ENCODE results near the gene FLYWCH2. TPM values are rescaled to one million over a fixed set of nuclear protein-coding genes. Genes with fewer than 3 reads are reported as not detected.
A peak's percentile ranks its signal among the peaks of the same experiment; 100 is the strongest.

The FLYWCH2 gene
- total and polyA plus RNA-seq, 2 of the 13 experiments (the other 11 are each of a cell fraction or from before 2014, with no cell fraction given): 16.9 to 19.8 TPM

GRCh38 chr16:2874912-2875362 is 8.1 kb upstream of the FLYWCH2 start (continued):
- TF ChIP-seq FIP1L1 (IDR thresholded peaks at IDR 0.05; ENCODE audit: borderline replicate concordance, insufficient read depth, low read depth, low read length) (no peak), DMAP1 (CRISPR knock-in tag; IDR thresholded peaks at IDR 0.05) (no peak), TARDBP (CRISPR knock-in tag; IDR thresholded peaks at IDR 0.05) (peak; percentile 46; the same call in 1 of the 2 replicates), ZSCAN29 (CRISPR knock-in tag; conservative IDR thresholded peaks at IDR 0.05) (no peak), ZNF556 (CRISPR knock-in tag; IDR thresholded peaks at IDR 0.05; ENCODE audit: borderline replicate concordance) (0 out of 2 replicates have a peak, but pooled peaks have one; percentile 31), ZNF501 (CRISPR knock-in tag; IDR thresholded peaks at IDR 0.05) (peak; percentile 47; the same call in 1 of the 2 replicates), U2AF1 (optimal IDR thresholded peaks at IDR 0.05; ENCODE audit: low read depth, low read length) (peak; percentile 66), ZNF101 (CRISPR knock-in tag; IDR thresholded peaks at IDR 0.05; ENCODE audit: borderline replicate concordance, low read depth) (no peak), SIN3B (IDR thresholded peaks at IDR 0.05; ENCODE audit: low read length) (no peak), RXRB (CRISPR knock-in tag; IDR thresholded peaks at IDR 0.05; ENCODE audit: borderline replicate concordance) (peak; percentile 38; the same call in 1 of the 2 replicates), PRDM4 (CRISPR knock-in tag; IDR thresholded peaks at IDR 0.05; ENCODE audit: borderline replicate concordance) (no peak), HDAC2 (CRISPR knock-in tag; IDR thresholded peaks at IDR 0.05) (peak; percentile 20; the same call in 1 of the 2 replicates), ZNF792 (CRISPR knock-in tag; IDR thresholded peaks at IDR 0.05) (peak; percentile 74; the same call in 1 of the 2 replicates), ZNF670 (CRISPR knock-in tag; IDR thresholded peaks at IDR 0.05; ENCODE audit: borderline replicate concordance) (no peak), GATAD1 (CRISPR knock-in tag; IDR thresholded peaks at IDR 0.05) (peak; percentile 45; the same call in 1 of the 2 replicates), KMT2A (CRISPR knock-in tag; IDR thresholded peaks at IDR 0.05) (peak; percentile 25; the same call in 1 of the 2 replicates), SKI (IDR thresholded peaks at IDR 0.05; ENCODE audit: partially characterized antibody) (peak; percentile 32), ZMYM4 (CRISPR knock-in tag; IDR thresholded peaks at IDR 0.05) (0 out of 2 replicates have a peak, but pooled peaks have one; percentile 45), TFDP2 (CRISPR knock-in tag; IDR thresholded peaks at IDR 0.05) (0 out of 2 replicates have a peak, but pooled peaks have one; percentile 25), GMEB1 (CRISPR knock-in tag; IDR thresholded peaks at IDR 0.05; ENCODE audit: borderline replicate concordance) (no peak), THRA (CRISPR knock-in tag; IDR thresholded peaks at IDR 0.05; ENCODE audit: borderline replicate concordance) (peak; percentile 56), MNT (IDR thresholded peaks at IDR 0.05) (no peak), SAP130 (CRISPR knock-in tag; IDR thresholded peaks at IDR 0.05; ENCODE audit: low read depth) (peak; percentile 62)

Data from HepG2 (cell line).